Liver (tissue), 9 donors: ENCODE results near the gene CD320. TPM values are rescaled to one million over a fixed set of nuclear protein-coding genes. Genes with fewer than 3 reads are reported as not detected.
"Not testable (repeated sequence)": the region's sequence is repeated elsewhere in the genome, so short reads cannot be mapped to it uniquely, and the experiment has no call there.

Source experiments
- DNase-seq: peaks from one replicate; pipeline ENCODE4 v3.0.0-alpha.2; 2017; ENCODE audit warnings: low spot score
- H3K27ac ChIP-seq, 2 donors: one replicate each; pipeline ENCODE4 v1.7.0; 2013; ENCODE audit warnings: inconsistent platforms in 2 of 2, low read length in 2 of 2, control low read depth in 1 of 2, low read depth in 1 of 2, mild to moderate bottlenecking in 1 of 2
- H3K27me3 ChIP-seq, 4 donors: one replicate each; pipeline versions ENCODE4 v1.6.1 to v1.7.0; 2013; ENCODE audit warnings: low read length in 3 of 4, inconsistent platforms in 1 of 4, mild to moderate bottlenecking in 1 of 4, moderate library complexity in 1 of 4; ENCODE audit not compliant: control insufficient read depth in 4 of 4, insufficient read depth in 4 of 4
- H3K36me3 ChIP-seq, 4 donors: one replicate each; pipeline versions ENCODE4 v1.6.1 to v1.7.0; 2013; ENCODE audit warnings: low read length in 3 of 4, mild to moderate bottlenecking in 3 of 4, low read depth in 1 of 4, moderate library complexity in 1 of 4; ENCODE audit not compliant: control insufficient read depth in 4 of 4, insufficient read depth in 3 of 4
- H3K4me1 ChIP-seq, 4 donors: one replicate each; pipeline versions ENCODE4 v1.6.1 to v1.7.0; 2013; ENCODE audit warnings: low read length in 3 of 4, mild to moderate bottlenecking in 3 of 4, moderate library complexity in 1 of 4; ENCODE audit not compliant: control insufficient read depth in 4 of 4, insufficient read depth in 4 of 4
- H3K4me3 ChIP-seq, 3 donors: one replicate each; pipeline versions ENCODE4 v1.6.1 to v1.7.0; 2013; ENCODE audit warnings: low read length in 3 of 3, control low read depth in 1 of 3, low read depth in 1 of 3, mild to moderate bottlenecking in 1 of 3
- H3K9ac ChIP-seq, 2 donors: one replicate each; pipeline ENCODE4 v1.7.0; 2013; ENCODE audit warnings: low read length in 2 of 2, mild to moderate bottlenecking in 2 of 2, moderate library complexity in 2 of 2, control low read depth in 1 of 2, low read depth in 1 of 2
- H3K9me3 ChIP-seq, 4 donors: one replicate each; pipeline versions ENCODE4 v1.6.1 to v1.7.0; 2013; ENCODE audit warnings: low read length in 3 of 4; ENCODE audit not compliant: control insufficient read depth in 4 of 4
- ATF3 ChIP-seq: IDR thresholded peaks from 2 replicates; pipeline ENCODE4 v1.6.1; 2016; ENCODE audit warnings: antibody characterized with exemption
- CTCF ChIP-seq: fragments of 150-350 bp; IDR thresholded peaks from 2 replicates; pipeline ENCODE4 v1.5.1; 2017; ENCODE audit warnings: improper control_type of control experiment, low read depth, low read length; ENCODE audit not compliant: missing input control
- FOXA1 ChIP-seq: IDR thresholded peaks from 2 replicates; pipeline ENCODE4 v1.6.1; 2016; ENCODE audit warnings: antibody characterized with exemption
- FOXA2 ChIP-seq: IDR thresholded peaks from 2 replicates; pipeline ENCODE4 v1.6.1; 2016; ENCODE audit warnings: antibody characterized with exemption
- HNF4A ChIP-seq, 2 donors: conservative IDR thresholded peaks; 2 replicates each; pipeline ENCODE4 v1.6.1; 2016; ENCODE audit warnings: antibody characterized with exemption in 2 of 2, mild to moderate bottlenecking in 2 of 2
- JUND ChIP-seq, 2 donors: IDR thresholded peaks; 2 replicates each; pipeline ENCODE4 v1.6.1; 2016; ENCODE audit warnings: antibody characterized with exemption in 2 of 2
- MAX ChIP-seq: IDR thresholded peaks from 2 replicates; pipeline ENCODE4 v1.6.1; 2016; ENCODE audit warnings: antibody characterized with exemption
- NR2F2 ChIP-seq: IDR thresholded peaks from 2 replicates; pipeline ENCODE4 v1.6.1; 2016; ENCODE audit warnings: antibody characterized with exemption
- RXRA ChIP-seq, 2 donors: IDR thresholded peaks; 2 replicates each; pipeline ENCODE4 v1.6.1; 2017 to 2018; ENCODE audit warnings: antibody characterized with exemption in 2 of 2, mild to moderate bottlenecking in 1 of 2
- SP1 ChIP-seq: IDR thresholded peaks from 2 replicates; pipeline ENCODE4 v1.6.1; 2018; ENCODE audit warnings: antibody characterized with exemption, mild to moderate bottlenecking
- TAF1 ChIP-seq: conservative IDR thresholded peaks from 2 replicates; pipeline ENCODE4 v1.6.1; 2016; ENCODE audit warnings: antibody characterized with exemption, mild to moderate bottlenecking
- ZBTB33 ChIP-seq: IDR thresholded peaks from 2 replicates; pipeline ENCODE4 v1.6.1; 2016; ENCODE audit warnings: antibody characterized with exemption
- WGBS: extraction: QIAGEN DNeasy Blood & Tissue Kit; methylation state at CpG from one replicate; pipeline ENCODE4 v1.1.7; 2013; 5-methylcytosine and 5-hydroxymethylcytosine counted together
- polyA plus RNA-seq, 2 donors: library from polyadenylated mRNA; stranded (reverse) in 1 of 2; unstranded in 1 of 2; fragments of 200-250 nt in 1 of 2; fragments of >200 nt in 1 of 2; fragmentation: Nextera tagmentation in 1 of 2; extraction: Ambion mirVana in 1 of 2; gene quantifications; one replicate each; pipeline versions ENCODE4 v1.2.1 to v1.2.3, GENCODE V29; 2013 to 2015
- total RNA-seq, 2 donors: library from RNA; depleted of rRNA; stranded (reverse); fragments of >200 nt; gene quantifications; one replicate each; pipeline ENCODE4 v1.2.3, GENCODE V29; 2014
- donor health status: healthy.
- donor health status: healthy.
- donor health status: healthy.
- donor health status: healthy.
- donor health status: healthy.

Gene CD320
- total and polyA plus RNA-seq, 4 donors = 6.7 to 18.0 (median 12.6) TPM

- Histone ChIP-seq H3K36me3 (peaks cover 4 to 28% (median 15%) of the 10 kb centered on the region in 4 donors), H3K27me3 (no peaks in the 10 kb centered on the region), H3K4me3 (no peak overlapping the region), H3K9ac (no peak overlapping the region), H3K9me3 (no peaks in the 10 kb centered on the region), H3K27ac (no peak overlapping the region), H3K4me1 (peaks cover 2 to 15% (median 13%) of the 10 kb centered on the region in 4 donors)
- DNase-seq = no peak
- TF ChIP-seq ZBTB33 = no peak
- TF ChIP-seq SP1 = no peak
- no peak for TF ChIP-seq RXRA (IDR thresholded peaks at IDR 0.05)
- TF ChIP-seq JUND (IDR thresholded peaks at IDR 0.05) = no peak
- TF ChIP-seq HNF4A (conservative IDR thresholded peaks at IDR 0.05) = no peak
- no peak for TF ChIP-seq MAX
- WGBS = 93% methylated on average over 14 of the region's 14 CpGs
Measured at GRCh38 chr19:8316351-8317125, 8.4 kb upstream of the CD320 start.

- H3K9me3 ChIP-seq, H3K4me1 ChIP-seq, H3K27ac ChIP-seq, H3K27me3 ChIP-seq, H3K9ac ChIP-seq, H3K4me3 ChIP-seq, DNase-seq: not testable (repeated sequence)
- 92% methylated on average over 11 of the region's 11 CpGs for WGBS
- H3K36me3 ChIP-seq = peaks cover 10 to 38% (median 19%) of the 10 kb centered on the region in 4 donors
Measured at GRCh38 chr19:8314981-8315640, 7.0 kb upstream of the CD320 start.

- DNase-seq = no peak
- WGBS = 79% methylated on average over 16 of the region's 16 CpGs
Measured at GRCh38 chr19:8311461-8312260, 3.5 kb upstream of the CD320 start.

More at GRCh38 chr19:8311461-8312260, 3.5 kb upstream of the CD320 start:
- H3K4me3 ChIP-seq = no peak overlapping the region
- no peak for TF ChIP-seq NR2F2
- TF ChIP-seq TAF1 = no peak
- TF ChIP-seq FOXA1 = no peak
- TF ChIP-seq SP1 = no peak
- no peak for TF ChIP-seq CTCF
- no peak for TF ChIP-seq FOXA2
- TF ChIP-seq ATF3 = no peak
- no peak overlapping the region for H3K27ac ChIP-seq
- H3K9me3 ChIP-seq = no peaks in the 10 kb centered on the region
- H3K4me1 ChIP-seq = peaks cover 5 to 24% (median 16%) of the 10 kb centered on the region in 4 donors
- no peak overlapping the region for H3K9ac ChIP-seq
- no peaks in the 10 kb centered on the region for H3K27me3 ChIP-seq
- peaks cover 10 to 44% (median 19%) of the 10 kb centered on the region in 4 donors for H3K36me3 ChIP-seq
